HG03565 (cell line): Measurements from ENCODE around the gene PARVA.
"Not testable (repeated sequence)": the region's sequence is repeated elsewhere in the genome, so short reads cannot be mapped to it uniquely, and the experiment has no call there.

Experiments
- ATAC-seq: cut with Tn5 transposase; IDR thresholded peaks from one replicate; pipeline ENCODE4 v1.9.1; 2021; ENCODE audit warnings: mild to moderate bottlenecking, moderate library complexity; ENCODE audit not compliant: unreplicated experiment

PARVA gene

GRCh38 chr11:12377106-12377823 is at the start of gene PARVA:
TSS of gene PARVA (plus strand) at chr11:12377571. CDS start at chr11:12377648, 77 bp downstream.
- ATAC-seq = no peak

- ATAC-seq = no peak
Measured at GRCh38 chr11:12329169-12329568, 48.2 kb upstream of the PARVA start.

GRCh38 chr11:12329797-12330196 is 47.6 kb upstream of the PARVA start:
- ATAC-seq = no peak

GRCh38 chr11:12330485-12331231 is 46.7 kb upstream of the PARVA start:
- no peak for ATAC-seq

- no peak for ATAC-seq
Measured at GRCh38 chr11:12331239-12331874, 46.0 kb upstream of the PARVA start.

- no peak for ATAC-seq
Measured at GRCh38 chr11:12343526-12343925, 33.8 kb upstream of the PARVA start.

- ATAC-seq = no peak
Measured at GRCh38 chr11:12353534-12353933, 23.8 kb upstream of the PARVA start.

- no peak for ATAC-seq
Measured at GRCh38 chr11:12354750-12355545, 22.4 kb upstream of the PARVA start.

- no peak for ATAC-seq
Measured at GRCh38 chr11:12356944-12357655, 20.3 kb upstream of the PARVA start.

GRCh38 chr11:12357697-12358096 is 19.7 kb upstream of the PARVA start:
- ATAC-seq = not testable (repeated sequence)

- ATAC-seq = no peak
Measured at GRCh38 chr11:12358302-12359188, 18.8 kb upstream of the PARVA start.

- ATAC-seq = no peak
Measured at GRCh38 chr11:12359761-12360160, 17.6 kb upstream of the PARVA start.

GRCh38 chr11:12361682-12362081 is 15.7 kb upstream of the PARVA start:
- ATAC-seq = no peak

- ATAC-seq = no peak
Measured at GRCh38 chr11:12362857-12363256, 14.5 kb upstream of the PARVA start.

- no peak for ATAC-seq
Measured at GRCh38 chr11:12363373-12363772, 14.0 kb upstream of the PARVA start.

- not testable (repeated sequence) for ATAC-seq
Measured at GRCh38 chr11:12365965-12366575, 11.3 kb upstream of the PARVA start.

GRCh38 chr11:12367057-12367456 is 10.3 kb upstream of the PARVA start:
- not testable (repeated sequence) for ATAC-seq

- no peak for ATAC-seq
Measured at GRCh38 chr11:12372111-12372510, 5.3 kb upstream of the PARVA start.

GRCh38 chr11:12375720-12376119 is 1.7 kb upstream of the PARVA start:
- ATAC-seq = no peak
